GM18499 (cell line): ENCODE measurements around the gene ARNT2.

Experiments used
- ATAC-seq: cut with Tn5 transposase; IDR thresholded peaks from one replicate; pipeline ENCODE4 v1.9.1; 2021; ENCODE audit warnings: moderate number of reproducible peaks; ENCODE audit not compliant: insufficient read depth, unreplicated experiment

Gene ARNT2

GRCh38 chr15:80462111-80462510 lies 57.9 kb downstream of the ARNT2 start:
- no peak for ATAC-seq

- ATAC-seq: no peak
Observed at GRCh38 chr15:80462836-80463512, 58.8 kb downstream of the ARNT2 start.

- no peak for ATAC-seq
Observed at GRCh38 chr15:80464951-80465625, 60.9 kb downstream of the ARNT2 start.

GRCh38 chr15:80465626-80466005 lies 61.4 kb downstream of the ARNT2 start:
- ATAC-seq: no peak

- ATAC-seq: no peak
Observed at GRCh38 chr15:80466543-80466942, 62.4 kb downstream of the ARNT2 start.

GRCh38 chr15:80467311-80467714 lies 63.1 kb downstream of the ARNT2 start:
- no peak for ATAC-seq

- ATAC-seq: no peak
Observed at GRCh38 chr15:80468796-80469195, 64.6 kb downstream of the ARNT2 start.

- no peak for ATAC-seq
Observed at GRCh38 chr15:80471881-80472280, 67.7 kb downstream of the ARNT2 start.

GRCh38 chr15:80473286-80474223 lies 69.4 kb downstream of the ARNT2 start:
- no peak for ATAC-seq

GRCh38 chr15:80474224-80475215 lies 70.3 kb downstream of the ARNT2 start:
- ATAC-seq: no peak

- ATAC-seq: no peak
Observed at GRCh38 chr15:80475572-80475971, 71.4 kb downstream of the ARNT2 start.

GRCh38 chr15:80476036-80476435 lies 71.9 kb downstream of the ARNT2 start:
- no peak for ATAC-seq

- no peak for ATAC-seq
Observed at GRCh38 chr15:80478075-80478474, 73.9 kb downstream of the ARNT2 start.

- no peak for ATAC-seq
Observed at GRCh38 chr15:80479191-80479590, 75.0 kb downstream of the ARNT2 start.

- no peak for ATAC-seq
Observed at GRCh38 chr15:80480171-80480811, 76.1 kb downstream of the ARNT2 start.

GRCh38 chr15:80480909-80481308 lies 76.7 kb downstream of the ARNT2 start:
- no peak for ATAC-seq

- no peak for ATAC-seq
Observed at GRCh38 chr15:80482696-80483095, 78.5 kb downstream of the ARNT2 start.

GRCh38 chr15:80483725-80484161 lies 79.6 kb downstream of the ARNT2 start:
- ATAC-seq: no peak

GRCh38 chr15:80484333-80484864 lies 80.2 kb downstream of the ARNT2 start:
- ATAC-seq: no peak
